ENCODE measurements around the gene PNPLA7. TPM values are rescaled to one million over a fixed set of nuclear protein-coding genes. Genes with fewer than 3 reads are reported as not detected.

PNPLA7 gene
- total and polyA plus RNA-seq, 11 donors: 0.78 to 10.1 (median 7.6) TPM

- DNase-seq (no peak), ATAC-seq (no peak)
- TF ChIP-seq POLR2A (IDR thresholded peaks at IDR 0.05) (no peak), CTCF (IDR thresholded peaks at IDR 0.05) (no peak)
- WGBS, 4 donors: 80 to 94% (median 90%) methylated on average over 14 of the region's 14 CpGs
- H3K4me1 ChIP-seq: no peaks in the 10 kb centered on the region
- peaks cover 0 to 6% (median 0%) of the 10 kb centered on the region in 9 donors for H3K36me3 ChIP-seq
- H3K27ac ChIP-seq: no peak overlapping the region
- no peaks in the 10 kb centered on the region for H3K27me3 ChIP-seq
- H3K9me3 ChIP-seq: peaks cover 0 to 8% (median 0%) of the 10 kb centered on the region in 12 donors
- no peak overlapping the region for H3K4me3 ChIP-seq
- intact Hi-C loops (cut with DNase I): loop anchor here in 1 of 10 donors (10.0 kb wide), 1 partner anchor 364 kb away; no protein-coding TSS in a partner anchor
These were observed 41.0 kb downstream of the PNPLA7 start for GRCh38 chr9:137509198-137509597.

GRCh38 chr9:137506702-137507171 is 43.5 kb downstream of the PNPLA7 start:
- intact Hi-C loops (cut with DNase I): loop anchor here in 1 of 10 donors (10.0 kb wide), 1 partner anchor 362 kb away; no protein-coding TSS in a partner anchor
- DNase-seq (no peak), ATAC-seq (peak in 3 of 4 donors; percentile 14 to 48 (median 18))
- no peaks in the 10 kb centered on the region for H3K27me3 ChIP-seq
- H3K4me1 ChIP-seq: no peaks in the 10 kb centered on the region
- no peak overlapping the region for H3K27ac ChIP-seq
- H3K9me3 ChIP-seq: peaks cover 0 to 8% (median 0%) of the 10 kb centered on the region in 12 donors
- H3K4me3 ChIP-seq: no peak overlapping the region
- TF ChIP-seq POLR2A (IDR thresholded peaks at IDR 0.05): no peak
- no peak for TF ChIP-seq CTCF (IDR thresholded peaks at IDR 0.05)
- WGBS, 4 donors: 83 to 92% (median 89%) methylated on average over 17 to 26 of the region's 26 CpGs
- H3K36me3 ChIP-seq: peaks cover 0 to 3% (median 0%) of the 10 kb centered on the region in 9 donors

GRCh38 chr9:137506274-137506673 is 43.9 kb downstream of the PNPLA7 start:
- peaks cover 0 to 4% (median 0%) of the 10 kb centered on the region in 9 donors for H3K36me3 ChIP-seq
- intact Hi-C loops (cut with DNase I): loop anchor here in 1 of 10 donors (10.0 kb wide), 1 partner anchor 361 kb away; no protein-coding TSS in a partner anchor
- TF ChIP-seq POLR2A (IDR thresholded peaks at IDR 0.05) (no peak), CTCF (IDR thresholded peaks at IDR 0.05) (no peak)
- H3K4me1 ChIP-seq: no peaks in the 10 kb centered on the region
- H3K27me3 ChIP-seq: no peaks in the 10 kb centered on the region
- H3K9me3 ChIP-seq: peaks cover 0 to 8% (median 0%) of the 10 kb centered on the region in 12 donors
- no peak overlapping the region for H3K27ac ChIP-seq
- H3K4me3 ChIP-seq: no peak overlapping the region
- ATAC-seq: peak in 1 of 4 donors; percentile 15
- DNase-seq: no peak
- 82 to 97% (median 90%) methylated on average over 9 to 15 of the region's 15 CpGs for WGBS, 4 donors

GRCh38 chr9:137505421-137506140 is 44.6 kb downstream of the PNPLA7 start:
- no peak for TF ChIP-seq POLR2A (IDR thresholded peaks at IDR 0.05)
- TF ChIP-seq CTCF (IDR thresholded peaks at IDR 0.05): no peak
- peak in 1 of 4 donors; percentile 23 for ATAC-seq

More at GRCh38 chr9:137505421-137506140, 44.6 kb downstream of the PNPLA7 start:
- no peak for DNase-seq
- Histone ChIP-seq H3K4me3 (no peak overlapping the region), H3K4me1 (no peaks in the 10 kb centered on the region), H3K27me3 (no peaks in the 10 kb centered on the region), H3K27ac (no peak overlapping the region), H3K9me3 (peaks cover 0 to 8% (median 0%) of the 10 kb centered on the region in 12 donors), H3K36me3 (peaks cover 0 to 8% (median 0%) of the 10 kb centered on the region in 9 donors)
- intact Hi-C loops (cut with DNase I): loop anchor here in 1 of 10 donors (10.0 kb wide), 1 partner anchor 361 kb away; no protein-coding TSS in a partner anchor
- 91 to 93% (median 93%) methylated on average over 26 to 28 of the region's 28 CpGs for WGBS, 4 donors
